Anterior cingulate cortex (tissue), 58 donors: ENCODE results near the gene RNASE2.
"Not testable (repeated sequence)": the region's sequence is repeated elsewhere in the genome, so short reads cannot be mapped to it uniquely, and the experiment has no call there.

Experiments used
- DNase-seq, 58 donors: peaks; one replicate each; lab custom pipeline; 2025; lab: John Stamatoyannopoulos, UW

Gene RNASE2

DNA sequence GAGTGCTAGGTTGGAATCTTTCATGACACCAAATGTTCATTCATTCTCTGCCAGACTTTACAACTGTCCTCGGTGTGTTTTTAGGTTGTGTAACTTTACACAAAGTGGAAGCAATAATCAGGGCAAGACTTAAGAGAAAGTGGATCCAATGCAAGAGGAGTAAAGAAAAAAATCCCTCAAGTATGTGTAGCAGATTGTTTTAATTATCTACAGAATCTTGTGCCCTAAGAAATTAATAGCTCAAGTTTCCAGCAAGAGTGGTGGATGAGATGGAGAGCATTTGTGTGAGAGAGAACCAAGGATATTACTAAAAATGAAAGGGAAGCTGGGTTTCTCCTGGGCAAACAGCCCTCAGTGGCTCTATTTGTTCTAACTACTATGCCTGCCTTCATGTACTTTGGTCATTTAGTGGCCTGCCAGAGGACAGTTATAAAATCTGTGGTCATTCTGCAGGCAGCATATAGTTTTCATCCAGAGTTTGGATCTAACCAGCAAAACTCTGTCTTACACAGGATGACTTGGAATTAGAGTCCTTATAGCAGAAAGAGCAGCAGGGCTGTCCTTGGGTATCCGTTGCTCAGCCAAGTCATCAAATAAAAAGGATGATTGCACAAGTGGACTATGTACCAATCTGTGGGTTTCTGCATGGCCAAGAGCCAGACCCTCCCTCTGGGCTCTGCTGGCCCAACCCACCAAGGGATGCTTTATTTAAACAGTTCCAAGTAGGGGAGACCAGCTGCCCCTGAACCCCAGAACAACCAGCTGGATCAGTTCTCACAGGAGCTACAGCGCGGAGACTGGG lies at the start of gene RNASE2:
Gene RNASE2 (plus strand): TSS at position 752 of the 802 bp plus-strand sequence. CDS start 285 bp downstream, outside the sequence.
- DNase-seq, result peak in 7 of 58 donors; percentile 4 to 37 (median 12)

DNA sequence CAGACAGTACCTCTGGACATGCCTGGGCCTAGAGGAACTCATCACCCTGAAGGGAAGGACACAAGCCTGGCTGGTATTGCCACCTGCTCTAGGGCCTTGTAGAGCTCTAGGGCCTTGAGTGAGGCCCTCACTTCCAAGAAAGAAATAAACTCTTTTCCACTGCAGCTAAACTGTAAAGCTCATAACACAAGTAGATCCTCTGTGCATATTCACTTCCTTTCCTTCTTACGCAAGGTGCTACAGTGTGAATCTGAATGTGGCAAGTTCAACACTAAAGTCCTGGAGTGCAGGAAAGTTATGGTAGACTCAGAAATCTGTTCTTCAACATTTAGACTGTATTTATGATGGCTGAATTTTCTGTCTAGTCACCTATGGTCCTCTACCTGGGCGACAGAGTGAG lies 49.6 kb upstream of the RNASE2 start:
- no peak for DNase-seq

DNA sequence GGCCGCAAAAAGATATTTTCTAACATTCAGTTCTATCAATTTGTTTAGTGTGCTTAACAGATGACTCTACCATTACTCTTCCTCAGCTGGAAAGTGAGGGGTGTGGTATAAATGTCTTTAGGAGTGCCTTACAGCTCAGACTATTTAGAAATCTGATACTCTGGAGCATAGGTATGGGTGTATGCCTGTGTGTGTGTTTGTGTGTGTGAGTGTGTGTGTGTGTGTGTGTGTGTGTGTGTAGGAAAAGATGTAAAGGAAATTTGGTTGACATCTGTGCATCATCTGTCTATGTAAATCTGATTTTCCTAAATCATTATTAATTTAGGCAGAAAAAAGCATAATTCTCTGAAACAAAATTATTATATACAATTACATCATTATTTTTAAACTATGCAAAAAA lies 48.1 kb upstream of the RNASE2 start:
- no peak for DNase-seq

GRCh38 chr14:20910822-20911221 lies 44.5 kb upstream of the RNASE2 start:
- not testable (repeated sequence) for DNase-seq

DNA sequence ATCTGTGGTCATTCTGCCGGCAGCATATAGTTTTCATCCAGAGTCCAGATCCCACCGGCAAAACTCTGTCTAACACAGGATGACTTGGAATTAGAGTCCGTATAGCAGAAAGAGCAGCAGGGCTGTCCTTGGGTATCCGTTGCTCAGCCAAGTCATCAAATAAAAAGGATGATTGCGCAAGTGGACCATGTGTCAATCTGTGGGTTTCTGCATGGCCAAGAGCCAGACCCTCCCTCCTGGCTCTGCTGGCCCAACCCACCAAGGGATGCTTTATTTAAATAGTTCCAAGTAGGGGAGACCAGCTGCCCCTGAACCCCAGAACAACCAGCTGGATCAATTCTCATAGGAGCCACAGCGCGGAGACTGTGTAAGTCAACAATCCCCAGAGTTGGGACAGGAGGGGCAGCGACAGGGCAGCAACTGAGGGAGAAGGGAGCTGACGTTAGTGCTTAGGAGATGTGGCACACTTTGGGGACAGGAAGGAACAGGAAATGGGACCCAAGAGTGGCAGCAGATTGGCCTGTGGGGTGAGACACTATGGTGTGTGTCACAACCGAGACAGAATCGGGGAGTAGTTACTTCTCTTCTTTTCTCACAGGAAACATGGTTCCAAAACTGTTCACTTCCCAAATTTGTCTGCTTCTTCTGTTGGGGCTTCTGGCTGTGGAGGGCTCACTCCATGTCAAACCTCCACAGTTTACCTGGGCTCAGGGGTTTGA lies 36.1 kb upstream of the RNASE2 start:
- peak in 3 of 58 donors; percentile 1 to 20 (median 5) for DNase-seq

DNA sequence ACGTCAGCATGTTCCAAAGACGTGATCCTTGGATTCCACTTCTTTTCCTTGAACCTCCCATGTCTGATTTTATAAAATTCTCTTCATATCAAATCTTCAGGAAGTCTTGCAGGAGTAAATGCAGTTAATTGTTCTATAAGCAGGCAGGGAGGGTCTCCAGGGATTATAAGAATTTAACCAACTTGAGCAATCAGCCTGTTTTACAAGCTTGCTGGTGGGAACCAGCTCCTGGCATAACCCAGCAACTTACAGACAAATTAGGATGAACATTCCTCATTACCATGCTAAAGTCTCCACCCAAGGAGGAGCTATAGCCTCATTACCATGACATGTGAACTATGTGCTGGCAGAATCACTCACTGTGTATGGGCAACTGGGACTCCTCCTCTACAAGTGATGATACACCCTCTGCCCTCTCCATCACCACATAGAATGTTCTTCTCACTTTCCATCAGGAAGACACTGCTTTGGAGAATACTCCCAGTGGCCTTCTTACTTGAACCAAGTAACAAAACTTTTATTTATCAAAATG lies 31.5 kb upstream of the RNASE2 start:
- not testable (repeated sequence) for DNase-seq

GRCh38 chr14:20934148-20934762 lies 21.0 kb upstream of the RNASE2 start:
- DNase-seq, result peak in 4 of 58 donors; percentile 2 to 24 (median 14)

- no peak for DNase-seq
Observed at GRCh38 chr14:20935303-20935984, 19.8 kb upstream of the RNASE2 start.

GRCh38 chr14:20945146-20945545 lies 10.1 kb upstream of the RNASE2 start:
- peak in 3 of 58 donors; percentile 0 to 10 (median 1) for DNase-seq

GRCh38 chr14:20946707-20947106 lies 8.6 kb upstream of the RNASE2 start:
- not testable (repeated sequence) for DNase-seq

- DNase-seq, result peak in 5 of 58 donors; percentile 3 to 37 (median 21)
Observed at GRCh38 chr14:20955538-20955873, 219 bp downstream of the RNASE2 start.

- no peak for DNase-seq
Observed at GRCh38 chr14:20956376-20956976, 1.2 kb downstream of the RNASE2 start.

DNA sequence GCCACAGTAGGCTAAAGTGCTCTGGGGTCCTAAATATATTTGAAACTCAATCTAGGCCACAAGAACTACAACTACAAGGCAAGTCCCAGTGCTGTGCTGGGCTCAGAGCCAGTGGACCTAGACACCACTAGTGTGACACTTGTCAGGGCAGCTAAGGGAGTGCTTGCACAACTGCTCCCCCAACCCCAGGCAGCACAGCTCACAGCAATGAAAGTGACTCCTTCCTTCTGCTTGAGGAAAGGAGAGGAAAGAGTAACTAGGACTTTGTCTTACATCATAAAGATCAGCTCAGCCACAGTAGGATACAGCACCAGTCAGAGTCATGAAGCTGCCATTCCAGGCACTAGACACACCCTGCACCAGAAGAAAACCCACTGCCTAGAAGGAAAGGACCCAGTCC lies 3.7 kb downstream of the RNASE2 start:
- DNase-seq, result not testable (repeated sequence)

- no peak for DNase-seq
Observed at GRCh38 chr14:20969336-20969735, 14.0 kb downstream of the RNASE2 start.

GRCh38 chr14:20970647-20970982 lies 15.3 kb downstream of the RNASE2 start:
- DNase-seq, result no peak

GRCh38 chr14:20970983-20971704 lies 15.9 kb downstream of the RNASE2 start:
- peak in 57 of 58 donors; percentile 27 to 85 (median 73) for DNase-seq

GRCh38 chr14:20971705-20972021 lies 16.4 kb downstream of the RNASE2 start:
- no peak for DNase-seq

- DNase-seq, result no peak
Observed at GRCh38 chr14:20973501-20973900, 18.2 kb downstream of the RNASE2 start.

DNA sequence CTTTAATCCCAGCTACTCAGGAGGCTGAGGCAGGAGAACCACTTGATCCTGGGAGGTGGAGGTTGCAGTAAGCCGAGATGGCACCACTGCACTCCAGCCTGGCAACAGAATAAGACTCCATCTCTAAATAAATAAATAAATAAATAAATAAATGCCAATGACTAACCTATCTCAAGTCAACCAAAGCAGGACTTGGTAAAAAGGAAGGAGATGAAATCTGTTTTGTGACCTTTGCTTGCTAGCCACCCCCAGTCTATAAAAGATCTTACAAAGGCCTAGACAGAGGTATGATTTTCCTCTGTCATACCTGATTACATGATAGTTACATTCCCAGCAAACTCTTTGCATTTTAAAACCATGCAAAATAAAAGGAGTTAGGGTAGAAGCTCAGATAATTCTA lies 21.0 kb downstream of the RNASE2 start:
- no peak for DNase-seq

- DNase-seq, result no peak
Observed at GRCh38 chr14:20978687-20979086, 23.4 kb downstream of the RNASE2 start.
